IPS-15b (cell line): ENCODE data around the gene FAM177B.

Source experiments
- H3K27me3 ChIP-seq: one replicate; pipeline ENCODE4 v1.6.1; 2013; ENCODE audit warnings: low read length; ENCODE audit not compliant: control insufficient read depth, insufficient read depth
- H3K36me3 ChIP-seq: one replicate; pipeline ENCODE4 v1.6.1; 2013; ENCODE audit warnings: low read length; ENCODE audit not compliant: control insufficient read depth, insufficient read depth
- H3K4me1 ChIP-seq: one replicate; pipeline ENCODE4 v1.6.1; 2013; ENCODE audit warnings: mild to moderate bottlenecking, low read length; ENCODE audit not compliant: control insufficient read depth, insufficient read depth
- H3K4me3 ChIP-seq: one replicate; pipeline ENCODE4 v1.5.1; 2013; ENCODE audit warnings: low read depth, low read length
- H3K9ac ChIP-seq: one replicate; pipeline ENCODE4 v1.6.1; 2013; ENCODE audit warnings: low read depth, mild to moderate bottlenecking, low read length
- H3K9me3 ChIP-seq: one replicate; pipeline ENCODE4 v1.6.1; 2013; ENCODE audit warnings: mild to moderate bottlenecking, low read length; ENCODE audit not compliant: control insufficient read depth, insufficient read depth

FAM177B gene

GRCh38 chr1:222788402-222789156 is 51.6 kb downstream of the FAM177B start:
- Histone ChIP-seq H3K27me3 (peaks cover 3% of the 10 kb centered on the region), H3K4me3 (no peak overlapping the region), H3K9ac (no peak overlapping the region), H3K36me3 (no peaks in the 10 kb centered on the region), H3K9me3 (no peaks in the 10 kb centered on the region), H3K4me1 (no peaks in the 10 kb centered on the region)

GRCh38 chr1:222790115-222790514 is 53.1 kb downstream of the FAM177B start:
- H3K9me3 ChIP-seq: no peaks in the 10 kb centered on the region
- no peaks in the 10 kb centered on the region for H3K27me3 ChIP-seq
- H3K4me3 ChIP-seq: no peak overlapping the region
- no peak overlapping the region for H3K9ac ChIP-seq
- no peaks in the 10 kb centered on the region for H3K4me1 ChIP-seq
- H3K36me3 ChIP-seq: no peaks in the 10 kb centered on the region

GRCh38 chr1:222790520-222790919 is 53.5 kb downstream of the FAM177B start:
- H3K36me3 ChIP-seq: no peaks in the 10 kb centered on the region
- no peaks in the 10 kb centered on the region for H3K9me3 ChIP-seq
- no peak overlapping the region for H3K4me3 ChIP-seq
- H3K4me1 ChIP-seq: no peaks in the 10 kb centered on the region
- no peak overlapping the region for H3K9ac ChIP-seq
- no peaks in the 10 kb centered on the region for H3K27me3 ChIP-seq

GRCh38 chr1:222791006-222791710 is 54.2 kb downstream of the FAM177B start:
- H3K4me3 ChIP-seq: no peak overlapping the region
- no peaks in the 10 kb centered on the region for H3K27me3 ChIP-seq
- no peaks in the 10 kb centered on the region for H3K9me3 ChIP-seq
- H3K36me3 ChIP-seq: no peaks in the 10 kb centered on the region
- H3K9ac ChIP-seq: no peak overlapping the region
- no peaks in the 10 kb centered on the region for H3K4me1 ChIP-seq

- Histone ChIP-seq H3K4me3 (no peak overlapping the region), H3K36me3 (no peaks in the 10 kb centered on the region), H3K4me1 (no peaks in the 10 kb centered on the region), H3K27me3 (no peaks in the 10 kb centered on the region), H3K9me3 (no peaks in the 10 kb centered on the region), H3K9ac (no peak overlapping the region)
Measured at GRCh38 chr1:222792744-222793143, 55.7 kb downstream of the FAM177B start.

- Histone ChIP-seq H3K4me3 (no peak overlapping the region), H3K9ac (no peak overlapping the region), H3K36me3 (no peaks in the 10 kb centered on the region), H3K4me1 (no peaks in the 10 kb centered on the region), H3K27me3 (peaks cover 3% of the 10 kb centered on the region), H3K9me3 (no peaks in the 10 kb centered on the region)
Measured at GRCh38 chr1:222794656-222795474, 57.9 kb downstream of the FAM177B start.

- Histone ChIP-seq H3K4me1 (no peaks in the 10 kb centered on the region), H3K36me3 (no peaks in the 10 kb centered on the region), H3K9ac (no peak overlapping the region), H3K27me3 (peaks cover 7% of the 10 kb centered on the region), H3K9me3 (no peaks in the 10 kb centered on the region), H3K4me3 (no peak overlapping the region)
Measured at GRCh38 chr1:222798116-222798515, 61.1 kb downstream of the FAM177B start.

GRCh38 chr1:222798975-222799374 is 62.0 kb downstream of the FAM177B start:
- H3K36me3 ChIP-seq: no peaks in the 10 kb centered on the region
- no peaks in the 10 kb centered on the region for H3K4me1 ChIP-seq
- peaks cover 7% of the 10 kb centered on the region for H3K27me3 ChIP-seq
- no peak overlapping the region for H3K4me3 ChIP-seq
- H3K9ac ChIP-seq: no peak overlapping the region
- no peaks in the 10 kb centered on the region for H3K9me3 ChIP-seq
